NT2/D1 (cell line): ENCODE results near the gene TTI1.

Experiments
- SUZ12 ChIP-seq: IDR thresholded peaks from 2 replicates; pipeline ENCODE4 v1.6.1; 2011; ENCODE audit not compliant: insufficient read length, insufficient read depth; ENCODE audit errors: extremely low read depth
- YY1 ChIP-seq: IDR thresholded peaks from 2 replicates; pipeline ENCODE4 v1.6.1; 2011; ENCODE audit not compliant: insufficient read length, insufficient read depth
- ZNF274 ChIP-seq: IDR thresholded peaks from 2 replicates; pipeline ENCODE4 v1.6.1; 2011; ENCODE audit warnings: mild to moderate bottlenecking, low read depth, low read length

- no peak for TF ChIP-seq ZNF274
- no peak for TF ChIP-seq YY1
- no peak for TF ChIP-seq SUZ12
Observed at GRCh38 chr20:37943033-37943432, 90.2 kb downstream of the TTI1 start.
